Measurements from ENCODE around the gene PCDHGA8. TPM values are rescaled to one million over a fixed set of nuclear protein-coding genes. Genes with fewer than 3 reads are reported as not detected.

Gene PCDHGA8
- total and polyA plus RNA-seq, 2 of the 13 experiments (the other 11 are each of a cell fraction or from before 2014, with no cell fraction given) = 0.05 to 0.29 TPM

GRCh38 chr5:141362719-141363118 is 29.7 kb upstream of the PCDHGA8 start:
- no peaks in the 10 kb centered on the region for H3K27me3 ChIP-seq (ENCODE audit: control insufficient read depth in 1 of 2, insufficient read depth in 2 of 2, low read length in 2 of 2)
- no peaks in the 10 kb centered on the region for H3K36me3 ChIP-seq (replicated peaks in 1 of 2; ENCODE audit: control insufficient read depth in 1 of 2, insufficient read depth in 2 of 2, low read length in 2 of 2)
- intact Hi-C loops (cut with micrococcal nuclease; ENCODE audit: unreplicated experiment) (no loop called here), in situ Hi-C loops (cut with HindIII; ENCODE audit: extremely low pct_ligation_motif_present, low pct_unique_long_range_greater_than_20kb) (no loop called here)
- no peak overlapping the region for H3K27ac ChIP-seq (ENCODE audit: extremely low read length, insufficient read depth, low read length)
- no peak overlapping the region for H3K4me3 ChIP-seq (replicated peaks in 1 of 3; ENCODE audit: insufficient read depth in 1 of 3, low read depth in 2 of 3, low read length in 3 of 3)
- H3K9me3 ChIP-seq (ENCODE audit: low read length) = peaks cover 54% of the 10 kb centered on the region
- H4K20me1 ChIP-seq (ENCODE audit: insufficient read depth, low read length) = no peaks in the 10 kb centered on the region
- ChIA-PET POLR2A (no interaction called here), CTCF (ENCODE audit: low intra/inter-chr PET ratio, low total read pairs) (no interaction called here)
- H2AFZ ChIP-seq (ENCODE audit: low read length) = no peak overlapping the region
- no peak for ATAC-seq
- no peaks in the 10 kb centered on the region for H3K79me2 ChIP-seq (ENCODE audit: insufficient read depth, low read length)
- no peak for TF ChIP-seq RFX1 (IDR thresholded peaks at IDR 0.05)
- no peak for TF ChIP-seq ZNF589 (CRISPR knock-in tag; conservative IDR thresholded peaks at IDR 0.05)
- no peak for TF ChIP-seq TCF12 (IDR thresholded peaks at IDR 0.05)
- no peak for TF ChIP-seq TCF12 (CRISPR knock-in tag; IDR thresholded peaks at IDR 0.05)
- TF ChIP-seq ZNF614 (CRISPR knock-in tag; IDR thresholded peaks at IDR 0.05; ENCODE audit: borderline replicate concordance) = no peak
- TF ChIP-seq U2AF2 (IDR thresholded peaks at IDR 0.05; ENCODE audit: low read depth, low read length) = no peak
- TF ChIP-seq NFYC (CRISPR knock-in tag; IDR thresholded peaks at IDR 0.05) = no peak
- TF ChIP-seq EEA1 (CRISPR knock-in tag; IDR thresholded peaks at IDR 0.05; ENCODE audit: borderline replicate concordance) = no peak
- no peak for TF ChIP-seq DZIP1 (CRISPR knock-in tag; IDR thresholded peaks at IDR 0.05)
- no peak for TF ChIP-seq FUBP1 (CRISPR knock-in tag; IDR thresholded peaks at IDR 0.05; ENCODE audit: borderline replicate concordance)
- no peak for TF ChIP-seq ZNF547 (CRISPR knock-in tag; IDR thresholded peaks at IDR 0.05)
- TF ChIP-seq ZNF569 (CRISPR knock-in tag; IDR thresholded peaks at IDR 0.05; ENCODE audit: borderline replicate concordance) = no peak
- no peak for TF ChIP-seq ZNF264 (CRISPR knock-in tag; IDR thresholded peaks at IDR 0.05)
- TF ChIP-seq ZNF7 (CRISPR knock-in tag; IDR thresholded peaks at IDR 0.05) = no peak
- TF ChIP-seq SRY (CRISPR knock-in tag; IDR thresholded peaks at IDR 0.05) = no peak
- TF ChIP-seq RBAK (CRISPR knock-in tag; IDR thresholded peaks at IDR 0.05) = no peak
- TF ChIP-seq CREB1 (IDR thresholded peaks at IDR 0.05) = no peak
- no peak for TF ChIP-seq CREB1 (CRISPR knock-in tag; IDR thresholded peaks at IDR 0.05)
- H3K4me1 ChIP-seq (ENCODE audit: insufficient read depth, low read length) = no peaks in the 10 kb centered on the region
- no TSS peak for BruUV-seq (replicated peaks)
- no peak overlapping the region for H3K4me2 ChIP-seq (ENCODE audit: low read depth, low read length)
- FAIRE-seq = no peak
- DNase-seq (ENCODE audit: low spot score) = no peak
- no peak overlapping the region for H3K9ac ChIP-seq (ENCODE audit: insufficient read depth, low read depth, low read length)

All from HepG2 (cell line).